Kidney epithelial cell (primary cell): ENCODE results near the gene MRPS27. TPM values are rescaled to one million over a fixed set of nuclear protein-coding genes. Genes with fewer than 3 reads are reported as not detected.

Experiments used
- DNase-seq: peaks from one replicate; pipeline ENCODE4 v3.0.0-alpha.2; 2010; ENCODE audit warnings: low read depth
- H3K27me3 ChIP-seq: 2 replicates; pipeline ENCODE4 v1.6.0; 2011; ENCODE audit warnings: low read length; ENCODE audit not compliant: control insufficient read depth, insufficient read depth
- H3K36me3 ChIP-seq: 2 replicates; pipeline ENCODE4 v1.5.1; 2011; ENCODE audit warnings: low read length; ENCODE audit not compliant: control insufficient read depth, insufficient read depth
- H3K4me3 ChIP-seq: 2 replicates; pipeline ENCODE4 v1.5.1; 2011; ENCODE audit warnings: low read depth, mild to moderate bottlenecking, control low read depth, low read length
- CTCF ChIP-seq: IDR thresholded peaks from 2 replicates; pipeline ENCODE4 v1.5.1; 2011; ENCODE audit warnings: mild to moderate bottlenecking, moderate library complexity, low read length, control low read depth, inconsistent platforms; ENCODE audit not compliant: insufficient read depth, poor library complexity, severe bottlenecking
- total RNA-seq: library from RNA; depleted of rRNA; stranded (reverse); fragments of >200 nt; gene quantifications from 2 replicates; pipeline ENCODE4 v1.2.3, GENCODE V29; 2015

The MRPS27 gene
- total RNA-seq, 1 donor from 2014 or later = 67.3 TPM

- H3K36me3 ChIP-seq = no peaks in the 10 kb centered on the region
- no peak for TF ChIP-seq CTCF
- no peak for DNase-seq
These were observed 12.5 kb downstream of the MRPS27 start for GRCh38 chr5:72307573-72307967.

GRCh38 chr5:72305194-72306142 is 14.6 kb downstream of the MRPS27 start:
- H3K27me3 ChIP-seq = no peaks in the 10 kb centered on the region
- DNase-seq = no peak
- no peaks in the 10 kb centered on the region for H3K36me3 ChIP-seq
- no peak for TF ChIP-seq CTCF
- H3K4me3 ChIP-seq = no peak overlapping the region

More at GRCh38 chr5:72307573-72307967, 12.5 kb downstream of the MRPS27 start:
- Histone ChIP-seq H3K4me3 (peak overlapping the region; percentile 64), H3K27me3 (no peaks in the 10 kb centered on the region)

GRCh38 chr5:72302171-72302570 is 17.9 kb downstream of the MRPS27 start:
- no peak for TF ChIP-seq CTCF
- Histone ChIP-seq H3K4me3 (no peak overlapping the region), H3K27me3 (no peaks in the 10 kb centered on the region), H3K36me3 (no peaks in the 10 kb centered on the region)
- DNase-seq = no peak

- no peak for TF ChIP-seq CTCF
- Histone ChIP-seq H3K36me3 (no peaks in the 10 kb centered on the region), H3K4me3 (no peak overlapping the region), H3K27me3 (no peaks in the 10 kb centered on the region)
- DNase-seq = no peak
These were observed 18.5 kb downstream of the MRPS27 start for GRCh38 chr5:72301557-72301956.

GRCh38 chr5:72300590-72301339 is 19.3 kb downstream of the MRPS27 start:
- Histone ChIP-seq H3K4me3 (no peak overlapping the region), H3K27me3 (no peaks in the 10 kb centered on the region), H3K36me3 (no peaks in the 10 kb centered on the region)
- no peak for DNase-seq
- no peak for TF ChIP-seq CTCF
